UCSD-AML1 (cell line): ENCODE measurements around the gene ANKDD1A.

ENCODE experiments used
- DNase-seq: peaks from one replicate; lab custom pipeline; 2025; ENCODE audit not compliant: unreplicated experiment; lab: John Stamatoyannopoulos, UW

ANKDD1A gene

DNA sequence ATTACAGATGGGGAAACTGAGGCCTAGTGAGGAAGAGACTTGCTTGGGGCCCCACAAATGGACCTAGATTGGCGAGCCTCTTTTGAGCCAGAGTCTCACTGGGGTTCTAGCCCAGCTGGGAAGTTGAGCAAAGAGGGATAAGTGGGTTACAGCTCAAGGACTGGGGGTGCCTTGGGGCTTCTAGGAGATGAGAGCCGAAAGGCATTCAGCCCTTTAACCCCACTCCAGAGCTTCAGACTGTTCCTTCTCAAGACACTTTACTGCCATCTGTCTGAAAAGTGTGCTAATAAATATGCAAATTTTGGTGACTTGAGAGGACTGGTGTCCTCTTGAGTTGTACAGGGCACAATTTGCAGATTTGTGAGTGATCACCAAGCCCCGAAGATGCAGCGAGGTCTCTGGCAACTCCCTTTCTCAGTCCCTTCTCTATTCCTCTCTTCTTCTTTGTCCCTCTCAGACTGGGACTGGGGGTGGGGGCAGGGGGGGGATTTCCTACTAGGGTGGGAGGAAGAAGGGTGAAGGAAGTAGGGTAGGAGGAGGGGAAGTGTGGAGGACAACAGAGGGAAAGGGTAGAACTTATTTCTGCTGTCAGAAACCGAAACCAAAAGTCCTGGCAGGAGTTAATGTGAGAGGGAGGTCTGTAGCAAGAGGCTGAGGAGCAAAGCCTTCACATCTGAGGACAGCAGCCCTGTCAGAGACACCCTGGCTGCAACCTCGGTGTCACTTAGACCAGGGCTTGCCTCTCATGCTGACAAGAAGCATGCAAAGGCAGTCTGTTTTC lies 16.2 kb upstream of the ANKDD1A start:
- DNase-seq = peak; percentile 68

DNA sequence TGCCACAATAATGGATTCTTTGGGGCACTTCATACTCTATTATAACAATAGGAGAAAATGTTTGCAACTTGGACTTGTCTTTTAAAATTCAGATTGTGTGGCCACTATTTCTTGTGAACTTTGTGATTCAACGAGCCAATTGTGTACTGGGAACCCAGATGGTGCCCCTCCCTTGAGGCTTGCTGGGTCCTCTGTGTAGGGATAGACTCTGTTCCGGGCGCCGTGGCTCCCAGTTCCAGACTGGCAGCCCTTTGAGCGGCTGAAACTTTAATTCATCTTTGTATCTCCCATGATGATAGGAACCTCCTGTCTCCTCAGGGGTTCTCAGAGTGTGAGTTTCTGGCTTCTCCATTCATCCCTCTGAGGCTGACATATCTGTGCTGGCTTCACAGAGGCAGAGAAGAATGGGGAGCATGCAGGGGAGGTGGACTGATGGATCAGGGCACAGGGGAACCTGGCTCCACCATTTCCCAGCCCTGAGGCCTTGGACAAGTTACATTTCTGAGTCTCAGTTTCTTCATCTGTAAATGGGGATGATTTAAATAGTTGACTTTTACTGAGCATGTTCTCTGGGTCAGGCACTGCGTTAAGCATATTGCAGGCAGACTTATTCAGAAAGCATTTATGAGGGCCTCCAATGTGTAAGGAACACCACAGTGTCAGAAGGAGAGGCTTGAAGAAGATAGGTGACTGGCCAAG lies 15.2 kb upstream of the ANKDD1A start:
- DNase-seq = no peak

DNA sequence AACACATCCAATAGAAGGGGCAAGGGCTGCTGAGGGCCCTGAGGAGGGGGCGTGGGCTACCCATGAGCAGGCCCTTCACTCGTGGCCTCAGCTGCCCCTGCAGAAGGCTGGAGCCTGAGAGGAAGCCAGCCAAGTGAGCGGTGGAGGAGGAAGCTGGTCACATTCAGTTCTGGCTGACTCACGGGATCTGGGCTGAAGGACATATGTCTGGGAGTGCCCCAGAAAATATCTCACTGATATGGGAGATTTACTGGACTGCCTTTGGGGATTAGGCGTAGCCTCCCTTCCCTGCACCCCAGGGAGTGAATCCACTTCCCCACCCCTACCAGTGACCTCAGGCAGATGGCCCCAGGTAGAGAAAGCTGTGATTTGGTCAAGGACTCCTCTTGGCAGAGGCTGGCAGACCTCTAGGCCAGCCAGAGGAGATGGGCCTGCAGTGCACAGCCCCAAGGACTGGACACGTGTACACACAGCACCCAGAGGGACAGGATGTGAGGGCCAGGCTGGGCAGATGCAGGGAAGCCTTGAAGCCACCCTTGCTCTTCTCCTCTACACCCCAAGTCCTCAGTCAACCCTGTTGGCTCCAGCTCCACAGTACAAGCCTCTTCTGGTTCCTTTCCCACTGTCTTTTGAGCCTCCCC lies 14.2 kb upstream of the ANKDD1A start:
- DNase-seq = peak; percentile 59

DNA sequence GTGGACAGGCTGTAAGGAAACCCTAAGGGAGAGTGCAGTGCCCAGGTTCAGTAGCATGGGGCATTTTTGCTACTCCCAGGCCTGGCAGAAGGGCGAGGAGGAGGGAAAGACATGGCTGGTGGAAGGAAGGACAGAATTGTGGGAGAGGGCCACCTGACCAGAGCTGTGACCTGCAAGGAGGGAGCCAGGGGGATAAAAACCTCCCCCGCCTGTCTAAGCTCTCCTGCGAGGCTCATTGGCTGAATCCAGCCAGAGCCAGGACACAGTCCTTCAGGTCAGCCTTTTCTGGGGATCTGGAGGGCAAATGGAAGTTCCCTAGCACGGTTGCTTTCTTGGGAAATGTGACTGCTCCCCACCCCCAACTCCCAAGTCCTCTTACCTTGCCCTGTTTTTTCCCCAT lies 13.3 kb upstream of the ANKDD1A start:
- no peak for DNase-seq

GRCh38 chr15:64901141-64901540 lies 10.6 kb upstream of the ANKDD1A start:
- no peak for DNase-seq

DNA sequence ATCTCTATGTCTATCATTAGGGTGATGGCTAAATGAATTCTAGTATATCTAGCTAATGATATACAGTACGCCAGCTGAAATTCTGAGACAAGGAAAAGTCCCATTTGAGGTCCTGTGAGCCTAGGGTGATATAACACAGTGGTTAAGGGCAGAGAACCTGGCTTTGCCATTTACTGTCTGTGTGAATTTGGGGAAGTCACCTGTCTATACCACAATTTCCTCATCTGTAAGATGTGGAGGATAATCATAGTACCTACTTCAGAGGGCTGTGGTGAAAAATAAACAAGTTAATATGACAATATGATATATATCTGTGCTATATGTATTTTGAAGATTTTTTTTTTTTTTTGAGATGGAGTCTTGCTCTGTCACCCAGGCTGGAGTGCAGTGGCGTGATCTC lies 9.8 kb upstream of the ANKDD1A start:
- no peak for DNase-seq

DNA sequence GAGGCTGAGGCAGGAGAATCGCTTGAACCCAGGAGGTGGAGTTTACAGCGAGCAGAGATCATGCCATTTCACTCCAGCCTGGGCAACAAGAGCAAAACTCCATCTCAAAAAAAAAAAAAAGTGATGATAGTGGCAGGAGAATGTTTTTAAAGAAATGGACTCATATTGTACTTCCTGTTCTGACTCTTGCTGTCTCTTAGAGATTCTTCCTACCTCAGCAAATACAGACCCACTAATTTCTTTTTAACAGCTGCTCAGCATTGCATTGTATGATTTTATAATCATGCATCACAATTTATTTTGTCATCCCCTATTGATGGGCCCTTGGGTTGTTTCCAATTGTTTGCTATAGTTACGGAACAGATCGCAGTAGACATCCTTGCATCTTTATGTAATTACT lies 8.8 kb upstream of the ANKDD1A start:
- no peak for DNase-seq

DNA sequence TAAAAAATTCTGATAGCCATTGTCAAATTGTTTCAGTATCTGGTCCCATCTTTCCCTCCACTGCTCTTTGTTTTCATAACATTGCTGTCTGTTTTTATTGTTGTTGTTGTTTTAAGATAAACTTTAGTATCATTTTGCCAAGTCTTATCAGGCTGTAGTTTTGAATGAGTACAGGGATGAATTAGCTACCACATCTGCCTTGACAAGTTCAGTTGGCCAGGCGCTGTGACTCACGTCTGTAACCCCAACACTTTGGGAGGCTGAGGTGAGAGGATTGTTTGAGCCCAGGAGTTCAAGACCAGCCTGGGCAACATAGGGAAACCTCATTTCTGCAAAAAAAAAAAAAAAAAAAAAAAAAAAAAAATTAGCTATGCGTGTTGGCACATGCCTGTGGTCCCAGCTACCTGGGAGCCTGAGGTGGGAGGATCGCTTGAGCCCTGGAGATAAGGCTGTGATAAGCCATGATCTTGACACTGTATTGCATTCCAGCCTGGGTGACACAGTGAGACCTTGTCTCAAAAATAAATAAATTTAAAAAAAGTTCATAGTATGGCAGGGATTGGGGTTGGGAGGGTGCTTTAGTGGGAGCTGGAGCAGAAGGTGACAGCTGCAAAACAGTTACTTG lies 8.3 kb upstream of the ANKDD1A start:
- DNase-seq = no peak

DNA sequence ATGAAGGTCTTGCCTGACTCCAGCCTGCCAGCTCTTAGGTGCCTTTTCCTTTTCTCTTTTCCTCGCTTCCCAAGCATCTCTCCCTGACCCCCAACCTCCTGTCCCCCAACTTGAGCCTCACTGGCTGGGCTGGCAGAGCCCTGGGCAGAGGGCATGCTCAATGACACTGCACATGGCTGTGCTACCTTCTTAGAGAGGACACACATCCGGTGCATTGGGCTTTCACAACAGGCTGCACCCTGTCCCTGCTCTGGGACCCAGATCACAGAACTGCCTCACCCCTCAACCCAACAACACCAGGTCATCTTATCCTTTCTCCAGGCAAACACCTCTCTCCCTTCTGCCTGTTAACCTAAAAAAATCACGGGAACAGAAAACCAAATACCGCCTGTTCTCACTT lies 7.5 kb upstream of the ANKDD1A start:
- DNase-seq = no peak

DNA sequence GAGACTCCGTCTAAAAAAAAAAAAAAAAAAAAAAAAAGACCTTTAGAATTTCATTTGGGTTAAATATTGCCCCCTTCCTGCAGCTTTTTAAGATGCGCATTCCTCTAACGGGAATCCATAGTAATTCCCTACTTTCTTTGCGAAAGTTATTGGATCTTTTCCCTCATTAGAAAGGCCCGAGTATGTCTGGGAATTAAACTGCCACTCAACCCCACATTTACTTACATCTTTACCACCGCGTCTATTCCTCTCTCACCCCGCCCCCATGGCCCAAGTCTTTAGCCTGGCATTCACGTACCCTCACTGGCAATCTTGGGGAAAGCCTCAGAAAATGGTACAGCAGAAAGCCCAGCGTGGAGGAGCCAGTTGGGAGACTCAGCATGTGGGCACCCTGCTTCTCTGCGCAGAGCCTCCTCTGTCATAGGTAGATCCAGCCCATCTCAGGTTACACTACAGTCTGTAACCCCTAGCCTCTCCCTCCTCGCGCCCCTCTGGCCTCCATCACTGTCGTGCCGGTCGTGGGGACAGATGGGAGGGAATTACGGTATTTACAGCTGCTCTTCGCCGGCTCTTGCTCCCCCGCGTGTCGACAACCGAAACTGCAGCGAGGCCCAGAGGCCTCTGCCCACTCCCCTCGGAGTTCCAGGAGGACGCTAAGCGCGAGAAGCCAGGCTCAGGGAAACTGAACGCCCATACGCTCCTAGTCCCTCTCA lies 6.4 kb upstream of the ANKDD1A start:
- peak; percentile 77 for DNase-seq

GRCh38 chr15:64905941-64906340 lies 5.8 kb upstream of the ANKDD1A start:
- no peak for DNase-seq

DNA sequence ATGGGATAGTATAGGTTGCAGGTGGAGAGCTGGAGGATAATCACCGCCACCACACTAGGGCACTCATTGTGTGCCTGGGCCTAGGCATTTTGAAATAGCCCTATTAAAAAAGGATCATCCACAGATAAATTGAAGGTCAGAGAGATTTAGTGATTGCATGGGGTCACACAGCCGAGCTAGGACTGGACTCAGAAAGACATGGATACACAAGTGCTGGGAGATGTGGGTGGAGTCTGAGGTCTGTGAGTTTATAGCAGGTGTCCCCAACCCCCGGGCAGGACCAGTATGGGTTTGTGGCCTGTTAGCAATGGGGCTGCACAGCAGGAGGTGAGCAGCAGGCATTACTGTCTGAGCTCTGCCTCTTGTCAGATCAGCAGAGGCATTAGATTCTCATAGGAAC lies 5.3 kb upstream of the ANKDD1A start:
- no peak for DNase-seq

DNA sequence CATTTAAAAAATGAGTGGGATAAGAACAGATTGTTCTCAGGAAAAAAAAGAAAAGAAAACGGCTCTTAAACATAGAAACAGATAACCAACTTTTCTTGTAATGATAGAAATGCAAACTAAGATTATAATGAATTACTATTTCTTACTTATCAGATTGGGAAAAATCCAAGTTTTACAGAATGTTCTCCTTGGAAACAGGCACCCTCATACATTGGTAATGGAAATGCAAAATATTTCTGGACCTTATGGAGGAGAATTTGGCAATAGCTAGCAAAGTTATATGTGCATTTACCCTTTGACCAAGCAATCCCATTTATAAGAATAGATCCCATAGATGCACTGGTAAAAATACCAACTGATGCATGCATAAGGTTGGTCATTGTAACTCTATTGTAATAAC lies 3.7 kb upstream of the ANKDD1A start:
- no peak for DNase-seq

- no peak for DNase-seq
Observed at GRCh38 chr15:64909546-64909945, 2.2 kb upstream of the ANKDD1A start.

DNA sequence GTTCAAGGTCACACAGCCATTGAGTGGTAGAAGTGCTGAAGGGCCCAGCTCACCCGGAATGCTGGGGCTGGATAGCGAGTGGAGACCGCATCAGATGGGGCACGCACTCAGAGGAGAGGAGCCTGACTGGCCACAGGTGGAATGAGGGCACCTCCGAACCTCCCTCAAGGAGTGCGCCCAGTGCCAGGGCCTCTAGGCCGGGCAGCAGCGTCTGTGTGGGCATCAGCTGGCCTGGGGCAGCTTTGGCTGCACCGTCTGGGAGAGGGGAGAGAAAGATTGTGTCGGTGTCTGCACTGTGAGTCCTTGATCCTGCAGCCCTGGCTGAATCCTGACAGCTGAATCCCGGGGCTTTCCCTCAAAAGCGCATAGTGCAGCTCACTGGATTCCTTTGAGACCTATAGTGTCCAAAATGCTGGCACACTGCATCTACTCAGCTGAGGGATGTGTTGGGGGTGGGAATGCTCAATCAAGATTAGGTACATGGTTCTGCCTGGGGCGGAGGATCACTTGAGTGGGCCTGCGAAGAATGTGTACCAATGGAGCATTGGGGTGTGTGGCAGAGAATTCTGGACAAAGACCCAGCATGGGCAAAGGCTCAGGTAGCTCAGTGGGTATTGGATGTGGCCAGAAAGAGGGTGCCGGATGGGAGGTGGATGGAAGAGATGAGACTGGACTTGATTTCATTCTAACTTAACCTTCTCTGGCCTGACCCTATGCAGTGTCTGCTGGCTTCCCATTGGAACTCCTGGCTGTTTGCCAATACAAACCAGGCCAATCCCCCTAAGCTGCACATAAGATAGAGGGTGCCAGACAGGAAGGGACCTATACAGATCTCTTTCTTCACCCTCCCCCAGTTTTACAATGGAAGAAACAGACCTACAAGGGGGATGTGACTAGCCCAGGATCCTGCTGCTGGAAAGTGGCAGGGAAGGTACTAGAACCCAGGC lies 950 bp downstream of the ANKDD1A start:
- no peak for DNase-seq

- DNase-seq = peak; percentile 26
Observed at GRCh38 chr15:64915518-64916227, 4.0 kb downstream of the ANKDD1A start.

DNA sequence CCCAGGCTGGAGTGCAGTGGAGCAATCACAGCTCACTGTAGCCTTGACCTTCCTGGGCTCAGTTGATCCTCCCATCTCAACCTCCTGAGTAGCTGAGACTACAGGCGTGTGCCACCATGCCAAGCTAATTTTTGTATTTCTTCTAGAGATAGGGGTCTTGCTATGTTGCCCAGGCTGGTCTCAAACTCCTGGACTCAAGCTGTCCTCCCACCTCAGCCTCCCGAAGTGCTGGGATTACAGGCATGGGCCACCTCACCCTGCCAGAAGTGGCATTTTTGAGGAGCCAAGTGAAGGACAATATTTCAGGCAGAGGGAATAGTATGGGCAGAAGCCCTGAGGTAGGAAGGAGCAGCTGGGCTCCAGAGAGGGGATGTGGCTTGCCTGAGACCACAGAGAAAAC lies 4.7 kb downstream of the ANKDD1A start:
- no peak for DNase-seq

- DNase-seq = no peak
Observed at GRCh38 chr15:64917211-64917610, 5.5 kb downstream of the ANKDD1A start.

DNA sequence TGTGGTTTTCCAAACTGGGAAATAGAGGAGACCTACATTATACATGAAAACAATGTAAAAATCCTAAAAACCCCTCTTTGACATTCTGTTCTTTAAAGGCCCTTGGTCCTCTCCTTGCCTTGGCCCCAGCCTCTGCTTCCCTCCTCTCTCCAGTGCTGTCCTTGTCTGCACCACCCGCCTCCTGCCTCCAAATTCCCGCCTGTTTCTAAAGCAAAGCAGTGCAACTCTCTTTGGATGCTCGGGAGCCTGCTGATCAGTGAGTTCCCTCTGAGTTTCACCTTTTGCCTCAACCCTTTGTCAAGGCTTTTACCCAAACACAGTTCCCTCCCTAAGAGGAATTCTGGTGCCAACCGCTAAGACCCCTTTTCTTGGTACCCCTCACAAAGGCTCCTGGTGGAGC lies 8.0 kb downstream of the ANKDD1A start:
- DNase-seq = no peak
